Measurements from ENCODE around the gene STRC.
"Not testable (repeated sequence)": the region's sequence is repeated elsewhere in the genome, so short reads cannot be mapped to it uniquely, and the experiment has no call there.

The STRC gene

GRCh38 chr15:43593328-43594190 lies 25.0 kb downstream of the STRC start, which contains the start of gene CKMT1B:
Gene CKMT1B, plus strand, starts transcription at chr15:43594027. Its CDS starts 192 bp downstream, at chr15:43594219.
- H3K27me3 Mint-ChIP-seq = peaks cover 11% of the 10 kb centered on the region
- not testable (repeated sequence) for H3K27ac Mint-ChIP-seq, H3K9me3 Mint-ChIP-seq, H3K4me3 Mint-ChIP-seq, H3K36me3 Mint-ChIP-seq, H3K4me1 Mint-ChIP-seq

DNA sequence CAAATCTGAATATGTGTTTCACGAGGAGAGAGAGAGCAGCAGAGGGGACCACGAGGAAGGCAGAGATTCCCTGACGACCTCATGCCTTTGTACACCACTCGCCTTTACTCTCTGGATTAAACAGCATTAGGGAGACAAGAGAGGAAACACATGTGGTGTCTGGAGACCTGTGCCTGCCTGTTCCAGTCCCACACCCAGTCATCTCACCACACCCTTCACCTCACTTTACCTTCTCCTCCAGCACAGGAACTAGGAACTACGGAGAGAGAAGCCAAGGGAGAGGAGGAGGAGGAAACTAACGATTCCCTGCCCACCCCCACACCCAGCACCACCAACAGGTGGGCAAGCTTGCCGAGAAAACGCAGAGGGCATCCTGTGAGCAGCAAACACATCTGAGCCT lies 25.8 kb downstream of the STRC start:
- not testable (repeated sequence) for H3K4me3 Mint-ChIP-seq, H3K36me3 Mint-ChIP-seq, H3K27me3 Mint-ChIP-seq, H3K27ac Mint-ChIP-seq, H3K9me3 Mint-ChIP-seq, H3K4me1 Mint-ChIP-seq

GRCh38 chr15:43589778-43590466 lies 28.7 kb downstream of the STRC start, which contains the start of gene PPIP5K1:
Gene PPIP5K1, minus strand, starts transcription at chr15:43590208. Its CDS starts 5,704 bp downstream, at chr15:43584504.
- not testable (repeated sequence) for H3K27ac Mint-ChIP-seq, H3K36me3 Mint-ChIP-seq, H3K27me3 Mint-ChIP-seq, H3K4me1 Mint-ChIP-seq, H3K9me3 Mint-ChIP-seq, H3K4me3 Mint-ChIP-seq

DNA sequence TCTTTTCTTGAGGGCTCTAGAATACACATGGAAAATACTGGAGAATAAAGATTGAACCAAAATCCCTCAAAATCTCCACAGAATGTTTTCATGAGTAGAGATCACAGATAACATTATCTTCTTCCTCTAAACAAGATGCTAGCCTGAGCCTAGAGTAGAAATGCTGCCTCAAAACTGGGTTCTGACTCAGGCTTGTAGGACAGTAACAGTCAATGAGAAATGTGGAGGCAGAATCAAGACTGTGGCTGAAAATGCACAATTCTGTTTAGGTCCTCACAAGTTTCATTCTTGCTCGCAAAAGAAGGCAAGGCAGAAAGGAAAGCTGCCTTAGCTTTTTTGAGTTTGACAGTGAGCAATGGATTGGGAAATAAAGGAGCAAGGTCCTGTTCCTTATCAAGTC lies 44.0 kb downstream of the STRC start:
- not testable (repeated sequence) for H3K27me3 Mint-ChIP-seq, H3K36me3 Mint-ChIP-seq, H3K4me3 Mint-ChIP-seq, H3K9me3 Mint-ChIP-seq, H3K4me1 Mint-ChIP-seq, H3K27ac Mint-ChIP-seq

DNA sequence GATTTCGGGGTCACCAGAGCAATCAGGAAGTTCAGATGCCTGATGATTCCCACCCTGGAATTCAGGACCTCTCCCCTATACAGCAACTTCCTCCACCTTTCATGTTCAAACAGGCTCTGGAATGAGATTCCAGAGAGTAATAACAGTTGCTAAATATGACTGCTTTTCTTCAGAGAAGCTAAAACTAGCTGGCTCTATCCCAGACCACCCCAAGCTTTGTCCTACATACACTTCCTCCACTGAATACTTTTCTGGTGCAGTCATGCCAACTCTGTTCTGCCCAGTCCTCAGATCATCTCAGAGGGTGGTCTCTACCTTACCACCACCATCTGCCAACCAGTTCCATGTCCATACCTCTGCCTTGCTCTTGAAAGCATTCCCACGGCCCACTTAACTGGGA lies 52.0 kb downstream of the STRC start:
- H3K4me3 Mint-ChIP-seq, H3K27me3 Mint-ChIP-seq, H3K27ac Mint-ChIP-seq, H3K9me3 Mint-ChIP-seq, H3K36me3 Mint-ChIP-seq, H3K4me1 Mint-ChIP-seq: not testable (repeated sequence)

GRCh38 chr15:43563793-43564192 lies 54.8 kb downstream of the STRC start:
- not testable (repeated sequence) for H3K4me3 Mint-ChIP-seq, H3K9me3 Mint-ChIP-seq, H3K27me3 Mint-ChIP-seq, H3K27ac Mint-ChIP-seq, H3K36me3 Mint-ChIP-seq, H3K4me1 Mint-ChIP-seq

- H3K4me1 Mint-ChIP-seq, H3K27ac Mint-ChIP-seq, H3K36me3 Mint-ChIP-seq, H3K27me3 Mint-ChIP-seq, H3K9me3 Mint-ChIP-seq, H3K4me3 Mint-ChIP-seq: not testable (repeated sequence)
These were observed 55.8 kb downstream of the STRC start for GRCh38 chr15:43562753-43563152.

DNA sequence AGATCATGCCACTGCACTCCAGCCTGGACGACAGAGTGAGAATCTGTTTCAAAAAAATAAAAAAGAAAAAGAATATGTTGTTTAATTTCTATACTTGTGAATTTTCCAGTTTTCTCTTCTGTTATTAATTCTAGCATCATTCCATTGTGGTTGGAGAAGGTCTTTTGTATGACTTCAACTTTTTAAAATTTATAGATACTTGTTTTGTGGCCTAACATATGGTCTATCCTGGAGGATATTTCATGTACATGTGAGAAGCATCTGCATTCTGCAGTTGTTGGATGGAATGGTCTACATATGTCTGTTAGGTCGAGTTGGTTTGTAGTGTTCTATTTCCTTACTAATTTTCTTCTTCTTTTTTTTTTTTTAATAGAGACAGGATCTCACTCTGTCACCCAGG lies 65.6 kb downstream of the STRC start:
- Mint-ChIP-seq H3K36me3 (peaks cover 12% of the 10 kb centered on the region), H3K27me3 (no peaks in the 10 kb centered on the region), H3K9me3 (no peaks in the 10 kb centered on the region), H3K4me1 (no peaks in the 10 kb centered on the region), H3K4me3 (no peak overlapping the region), H3K27ac (no peak overlapping the region)

GRCh38 chr15:43552256-43552655 lies 66.3 kb downstream of the STRC start:
- Mint-ChIP-seq H3K36me3 (peaks cover 14% of the 10 kb centered on the region), H3K27me3 (no peaks in the 10 kb centered on the region), H3K4me1 (no peaks in the 10 kb centered on the region), H3K27ac (no peak overlapping the region), H3K4me3 (no peak overlapping the region), H3K9me3 (no peaks in the 10 kb centered on the region)

GRCh38 chr15:43550527-43551363 lies 67.9 kb downstream of the STRC start:
- no peaks in the 10 kb centered on the region for H3K4me1 Mint-ChIP-seq
- H3K27me3 Mint-ChIP-seq = no peaks in the 10 kb centered on the region
- peaks cover 15% of the 10 kb centered on the region for H3K36me3 Mint-ChIP-seq
- no peaks in the 10 kb centered on the region for H3K9me3 Mint-ChIP-seq
- H3K27ac Mint-ChIP-seq = no peak overlapping the region
- no peak overlapping the region for H3K4me3 Mint-ChIP-seq
